ENCODE data around the gene SYT17. TPM values are rescaled to one million over a fixed set of nuclear protein-coding genes. Genes with fewer than 3 reads are reported as not detected.

Gene SYT17
- total RNA-seq, 1 donor from 2014 or later: 0.54 TPM

- intact Hi-C loops (cut with DNase I): no loop called here
- DNase-seq (ENCODE audit: missing footprints) (no peak), ATAC-seq (no peak)
Measured at GRCh38 chr16:19282101-19282500, 114.1 kb downstream of the SYT17 start.

GRCh38 chr16:19283637-19284036, 115.6 kb downstream of the SYT17 start:
- ATAC-seq (no peak), DNase-seq (ENCODE audit: missing footprints) (no peak)
- intact Hi-C loops (cut with DNase I): no loop called here

GRCh38 chr16:19284207-19284606, 116.2 kb downstream of the SYT17 start:
- peak; percentile 28 for ATAC-seq
- no peak for DNase-seq (ENCODE audit: missing footprints)
- intact Hi-C loops (cut with DNase I): no loop called here

- DNase-seq (ENCODE audit: missing footprints) (no peak), ATAC-seq (no peak)
- intact Hi-C loops (cut with DNase I): no loop called here
Measured at GRCh38 chr16:19285431-19285830, 117.4 kb downstream of the SYT17 start, which contains the start of gene CLEC19A. CLEC19A (plus strand) TSS chr16:19285731; CDS start chr16:19285852, 121 bp downstream.

- intact Hi-C loops (cut with DNase I): no loop called here
- DNase-seq (ENCODE audit: missing footprints) (no peak), ATAC-seq (no peak)
Measured at GRCh38 chr16:19286827-19287226, 118.8 kb downstream of the SYT17 start.

GRCh38 chr16:19287241-19287640, 119.2 kb downstream of the SYT17 start:
- intact Hi-C loops (cut with DNase I): no loop called here
- DNase-seq (ENCODE audit: missing footprints) (no peak), ATAC-seq (no peak)

- intact Hi-C loops (cut with DNase I): no loop called here
- DNase-seq (ENCODE audit: missing footprints) (no peak), ATAC-seq (no peak)
Measured at GRCh38 chr16:19288872-19289799, 121.1 kb downstream of the SYT17 start.

- no peak for ATAC-seq
- intact Hi-C loops (cut with DNase I): no loop called here
- no peak for DNase-seq (ENCODE audit: missing footprints)
Measured at GRCh38 chr16:19289811-19290485, 121.9 kb downstream of the SYT17 start.

- intact Hi-C loops (cut with DNase I): no loop called here
- DNase-seq (ENCODE audit: missing footprints) (no peak), ATAC-seq (no peak)
Measured at GRCh38 chr16:19290860-19291259, 122.8 kb downstream of the SYT17 start.

GRCh38 chr16:19291475-19291874, 123.4 kb downstream of the SYT17 start:
- no peak for DNase-seq (ENCODE audit: missing footprints)
- ATAC-seq: no peak
- intact Hi-C loops (cut with DNase I): no loop called here

GRCh38 chr16:19292186-19292585, 124.1 kb downstream of the SYT17 start:
- DNase-seq (ENCODE audit: missing footprints) (no peak), ATAC-seq (no peak)
- intact Hi-C loops (cut with DNase I): no loop called here

- peak; percentile 90 for ATAC-seq
- peak; percentile 76 for DNase-seq (ENCODE audit: missing footprints)
- intact Hi-C loops (cut with DNase I): no loop called here
Measured at GRCh38 chr16:19294156-19294649, 126.2 kb downstream of the SYT17 start.

GRCh38 chr16:19295393-19295792, 127.4 kb downstream of the SYT17 start:
- ATAC-seq: no peak
- intact Hi-C loops (cut with DNase I): no loop called here
- no peak for DNase-seq (ENCODE audit: missing footprints)

- DNase-seq (ENCODE audit: missing footprints) (no peak), ATAC-seq (no peak)
- intact Hi-C loops (cut with DNase I): no loop called here
Measured at GRCh38 chr16:19297454-19297853, 129.4 kb downstream of the SYT17 start.

GRCh38 chr16:19299565-19299964, 131.5 kb downstream of the SYT17 start:
- DNase-seq (ENCODE audit: missing footprints) (no peak), ATAC-seq (no peak)
- intact Hi-C loops (cut with DNase I): no loop called here

- intact Hi-C loops (cut with DNase I): no loop called here
- DNase-seq (ENCODE audit: missing footprints): no peak
- ATAC-seq: no peak
Measured at GRCh38 chr16:19301931-19302330, 133.9 kb downstream of the SYT17 start.

- no peak for ATAC-seq
- DNase-seq (ENCODE audit: missing footprints): no peak
- intact Hi-C loops (cut with DNase I): no loop called here
Measured at GRCh38 chr16:19304750-19305149, 136.7 kb downstream of the SYT17 start.

GRCh38 chr16:19305443-19305842, 137.4 kb downstream of the SYT17 start:
- intact Hi-C loops (cut with DNase I): no loop called here
- no peak for ATAC-seq
- DNase-seq (ENCODE audit: missing footprints): no peak

GRCh38 chr16:19307587-19308241, 139.7 kb downstream of the SYT17 start:
- intact Hi-C loops (cut with DNase I): no loop called here
- ATAC-seq (no peak), DNase-seq (ENCODE audit: missing footprints) (no peak)

Data from Right ventricle myocardium inferior (tissue), 1 donor.